HG02588 (cell line): Measurements from ENCODE around the gene LYPD4.

Source experiments
- ATAC-seq: cut with Tn5 transposase; IDR thresholded peaks from one replicate; pipeline ENCODE4 v1.9.1; 2021; ENCODE audit warnings: mild to moderate bottlenecking, moderate library complexity; ENCODE audit not compliant: unreplicated experiment

LYPD4 gene

GRCh38 chr19:41844601-41845000, at the start of gene LYPD4:
TSS of gene LYPD4 (minus strand) at chr19:41844683. CDS start at chr19:41839285, 5,398 bp downstream.
- no peak for ATAC-seq

GRCh38 chr19:41893899-41894298, 49.4 kb upstream of the LYPD4 start:
- ATAC-seq = no peak

GRCh38 chr19:41892173-41892902, 47.9 kb upstream of the LYPD4 start:
- no peak for ATAC-seq

GRCh38 chr19:41890936-41891335, 46.5 kb upstream of the LYPD4 start:
- ATAC-seq = no peak

- no peak for ATAC-seq
Observed at GRCh38 chr19:41889896-41890295, 45.4 kb upstream of the LYPD4 start.

- ATAC-seq = no peak
Observed at GRCh38 chr19:41888926-41889325, 44.4 kb upstream of the LYPD4 start.

GRCh38 chr19:41887711-41888382, 43.4 kb upstream of the LYPD4 start:
- no peak for ATAC-seq

- ATAC-seq = no peak
Observed at GRCh38 chr19:41886761-41887710, 42.6 kb upstream of the LYPD4 start.

GRCh38 chr19:41883821-41884733, 39.6 kb upstream of the LYPD4 start:
- peak; percentile 79 for ATAC-seq

GRCh38 chr19:41883463-41883820, 39.0 kb upstream of the LYPD4 start:
- no peak for ATAC-seq

- ATAC-seq = no peak
Observed at GRCh38 chr19:41882568-41883462, 38.3 kb upstream of the LYPD4 start, which contains the start of gene ARHGEF1. TSS of gene ARHGEF1 (plus strand) at chr19:41883184. CDS start at chr19:41888083, 4,899 bp downstream.

- no peak for ATAC-seq
Observed at GRCh38 chr19:41880329-41880708, 35.8 kb upstream of the LYPD4 start.

- no peak for ATAC-seq
Observed at GRCh38 chr19:41879670-41880328, 35.3 kb upstream of the LYPD4 start.

- no peak for ATAC-seq
Observed at GRCh38 chr19:41879080-41879479, 34.6 kb upstream of the LYPD4 start.

GRCh38 chr19:41877916-41878905, 33.7 kb upstream of the LYPD4 start:
- ATAC-seq = no peak

GRCh38 chr19:41876847-41877832, 32.7 kb upstream of the LYPD4 start, which contains the start of gene CD79A:
TSS of gene CD79A (plus strand) at chr19:41877279. CDS start at chr19:41877305, 26 bp downstream.
- peak; percentile 60 for ATAC-seq
